ENCODE results near the gene SYT4. TPM values are rescaled to one million over a fixed set of nuclear protein-coding genes. Genes with fewer than 3 reads are reported as not detected.
"Not testable (repeated sequence)": the region's sequence is repeated elsewhere in the genome, so short reads cannot be mapped to it uniquely, and the experiment has no call there.

SYT4 gene, protein sequence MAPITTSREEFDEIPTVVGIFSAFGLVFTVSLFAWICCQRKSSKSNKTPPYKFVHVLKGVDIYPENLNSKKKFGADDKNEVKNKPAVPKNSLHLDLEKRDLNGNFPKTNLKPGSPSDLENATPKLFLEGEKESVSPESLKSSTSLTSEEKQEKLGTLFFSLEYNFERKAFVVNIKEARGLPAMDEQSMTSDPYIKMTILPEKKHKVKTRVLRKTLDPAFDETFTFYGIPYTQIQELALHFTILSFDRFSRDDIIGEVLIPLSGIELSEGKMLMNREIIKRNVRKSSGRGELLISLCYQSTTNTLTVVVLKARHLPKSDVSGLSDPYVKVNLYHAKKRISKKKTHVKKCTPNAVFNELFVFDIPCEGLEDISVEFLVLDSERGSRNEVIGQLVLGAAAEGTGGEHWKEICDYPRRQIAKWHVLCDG
- 0.09 TPM for polyA plus RNA-seq (2012; ENCODE audit: low read depth, missing spikeins)

DNA sequence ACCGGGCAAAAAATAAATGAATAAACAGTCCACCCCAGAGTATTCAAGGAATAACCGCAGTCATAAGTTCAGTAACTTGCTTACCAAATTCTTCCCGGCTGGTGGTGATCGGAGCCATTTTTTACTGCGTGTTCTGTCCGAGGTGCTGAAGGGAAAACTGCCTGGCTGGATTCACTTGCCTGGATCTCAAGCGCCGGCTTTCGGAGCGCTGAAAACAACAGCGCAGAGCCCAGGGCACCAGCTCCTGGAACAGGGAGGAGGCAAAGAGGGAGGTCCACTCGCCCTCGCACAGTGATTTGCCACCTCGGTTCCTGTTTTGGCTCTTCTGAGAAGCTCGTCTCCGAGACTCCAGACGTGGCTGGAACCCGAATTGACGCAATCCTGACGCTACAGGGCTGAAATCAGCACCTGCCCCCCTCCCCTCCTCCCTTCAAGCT lies at the start of gene SYT4:
Gene SYT4 (minus strand): TSS at position 327 of the 437 bp plus-strand sequence. CDS start 209 bp downstream, at position 118.
- DNase-seq (ENCODE audit: insufficient read length, low spot score) (no peak), FAIRE-seq (no peak)
- TF ChIP-seq TAF1 (IDR thresholded peaks at IDR 0.05; ENCODE audit: low read depth, low read length) (no peak), POU2F2 (IDR thresholded peaks at IDR 0.05; ENCODE audit: low read depth, low read length) (no peak), PAX5 (IDR thresholded peaks at IDR 0.05; ENCODE audit: insufficient read depth, low read length, severe bottlenecking) (no peak), POLR2A (IDR thresholded peaks at IDR 0.05; ENCODE audit: low read depth, low read length) (no peak), POLR2AphosphoS5 (IDR thresholded peaks at IDR 0.05; ENCODE audit: low read depth, low read length) (no peak)

DNA sequence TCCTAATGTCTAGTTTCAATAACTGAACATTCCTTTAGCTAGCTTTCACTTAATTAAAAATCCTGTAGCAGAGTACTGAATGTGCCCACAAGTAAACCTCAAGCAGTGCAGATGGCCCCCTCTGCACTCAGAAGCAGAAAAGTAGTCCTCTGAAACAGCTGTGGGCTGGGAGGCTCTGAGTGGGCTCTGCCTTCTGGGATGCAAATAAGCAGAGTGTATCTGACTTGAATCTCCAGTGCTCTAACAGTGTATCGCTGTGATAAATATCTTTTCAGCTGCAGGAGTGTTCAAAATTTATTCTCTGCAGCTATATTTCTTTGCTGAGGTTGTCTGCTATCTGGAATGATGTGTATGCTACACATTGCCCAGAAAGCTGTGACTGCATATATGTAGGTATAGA lies 44.8 kb upstream of the SYT4 start:
- TF ChIP-seq TAF1 (IDR thresholded peaks at IDR 0.05; ENCODE audit: low read depth, low read length): no peak
- TF ChIP-seq SPI1 (IDR thresholded peaks at IDR 0.05; ENCODE audit: low read depth, low read length): no peak
- TF ChIP-seq POLR2A (IDR thresholded peaks at IDR 0.05; ENCODE audit: low read depth, low read length): no peak
- no peak for TF ChIP-seq POLR2AphosphoS5 (IDR thresholded peaks at IDR 0.05; ENCODE audit: low read depth, low read length)
- no peak for TF ChIP-seq PAX5 (IDR thresholded peaks at IDR 0.05; ENCODE audit: insufficient read depth, low read length, severe bottlenecking)
- no peak for TF ChIP-seq POU2F2 (IDR thresholded peaks at IDR 0.05; ENCODE audit: low read depth, low read length)
- DNase-seq (ENCODE audit: insufficient read length, low spot score) (no peak), FAIRE-seq (no peak)

DNA sequence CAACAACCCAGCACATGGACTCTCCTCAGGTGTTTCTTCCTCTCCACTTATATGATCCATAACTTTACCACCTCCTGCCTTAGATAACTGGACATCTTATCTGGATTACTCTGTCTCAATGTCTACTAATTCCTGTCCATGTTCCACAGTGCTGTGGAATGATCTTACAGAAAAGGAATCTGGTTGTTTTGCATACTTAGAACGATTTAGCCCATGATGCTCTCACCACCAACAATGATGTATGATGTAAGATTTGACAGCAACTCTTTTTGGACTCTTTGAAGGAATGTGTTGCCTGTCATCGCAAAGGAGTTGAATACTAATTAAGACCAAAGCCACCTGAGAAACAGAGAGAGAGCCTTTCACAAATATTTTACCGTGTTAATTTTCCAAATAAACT lies 37.7 kb upstream of the SYT4 start:
- FAIRE-seq (no peak), DNase-seq (ENCODE audit: insufficient read length, low spot score) (no peak)

DNA sequence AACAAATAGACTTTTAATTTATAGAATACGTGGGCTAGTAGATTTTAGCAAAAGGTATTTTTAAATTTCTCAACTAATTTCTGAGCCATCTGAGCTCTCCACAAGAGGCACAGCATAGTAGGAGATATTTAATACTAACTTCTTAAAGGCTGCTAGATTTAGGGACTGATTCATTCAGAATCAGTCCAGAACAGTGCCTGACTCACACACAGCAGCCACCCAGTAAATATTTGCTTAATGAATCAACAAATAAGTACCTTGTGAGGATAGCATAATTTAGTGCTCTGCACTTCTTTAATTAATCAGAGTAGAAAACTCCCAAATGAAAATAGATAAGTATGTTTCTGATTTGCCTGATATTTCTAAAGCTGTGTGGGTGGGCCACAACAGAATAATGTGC lies 35.6 kb upstream of the SYT4 start:
- TF ChIP-seq POU2F2 (IDR thresholded peaks at IDR 0.05; ENCODE audit: low read depth, low read length) (no peak), POLR2A (IDR thresholded peaks at IDR 0.05; ENCODE audit: low read depth, low read length) (no peak), TAF1 (IDR thresholded peaks at IDR 0.05; ENCODE audit: low read depth, low read length) (no peak), SPI1 (IDR thresholded peaks at IDR 0.05; ENCODE audit: low read depth, low read length) (no peak), POLR2AphosphoS5 (IDR thresholded peaks at IDR 0.05; ENCODE audit: low read depth, low read length) (no peak), PAX5 (IDR thresholded peaks at IDR 0.05; ENCODE audit: insufficient read depth, low read length, severe bottlenecking) (no peak)
- DNase-seq (ENCODE audit: insufficient read length, low spot score): no peak
- FAIRE-seq: no peak

More for the DNA sequence above, 37.7 kb upstream of the SYT4 start:
- TF ChIP-seq SPI1 (IDR thresholded peaks at IDR 0.05; ENCODE audit: low read depth, low read length): no peak
- TF ChIP-seq POU2F2 (IDR thresholded peaks at IDR 0.05; ENCODE audit: low read depth, low read length): no peak
- no peak for TF ChIP-seq POLR2A (IDR thresholded peaks at IDR 0.05; ENCODE audit: low read depth, low read length)
- TF ChIP-seq POLR2AphosphoS5 (IDR thresholded peaks at IDR 0.05; ENCODE audit: low read depth, low read length): no peak
- no peak for TF ChIP-seq PAX5 (IDR thresholded peaks at IDR 0.05; ENCODE audit: insufficient read depth, low read length, severe bottlenecking)
- TF ChIP-seq TAF1 (IDR thresholded peaks at IDR 0.05; ENCODE audit: low read depth, low read length): no peak

DNA sequence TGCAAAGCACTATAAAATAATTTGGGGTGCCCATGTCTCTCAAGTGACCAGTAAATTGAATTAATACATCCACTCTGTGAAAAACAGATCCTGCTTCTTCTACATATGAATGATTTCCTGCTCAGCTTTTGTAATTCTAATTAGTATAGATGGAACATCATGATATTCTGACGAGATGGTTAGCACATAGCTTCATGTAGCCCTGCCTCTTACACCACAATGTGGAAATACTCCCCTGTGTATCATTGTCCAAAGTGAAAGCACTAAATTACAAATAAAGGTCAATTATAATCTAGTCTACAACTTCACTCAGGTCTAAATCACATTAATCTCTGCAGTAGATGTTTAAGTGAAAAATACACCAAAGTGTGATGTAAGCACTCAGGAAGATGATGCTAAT lies 32.9 kb upstream of the SYT4 start:
- no peak for DNase-seq (ENCODE audit: insufficient read length, low spot score)
- TF ChIP-seq TAF1 (IDR thresholded peaks at IDR 0.05; ENCODE audit: low read depth, low read length) (no peak), POU2F2 (IDR thresholded peaks at IDR 0.05; ENCODE audit: low read depth, low read length) (no peak)
- FAIRE-seq: no peak

DNA sequence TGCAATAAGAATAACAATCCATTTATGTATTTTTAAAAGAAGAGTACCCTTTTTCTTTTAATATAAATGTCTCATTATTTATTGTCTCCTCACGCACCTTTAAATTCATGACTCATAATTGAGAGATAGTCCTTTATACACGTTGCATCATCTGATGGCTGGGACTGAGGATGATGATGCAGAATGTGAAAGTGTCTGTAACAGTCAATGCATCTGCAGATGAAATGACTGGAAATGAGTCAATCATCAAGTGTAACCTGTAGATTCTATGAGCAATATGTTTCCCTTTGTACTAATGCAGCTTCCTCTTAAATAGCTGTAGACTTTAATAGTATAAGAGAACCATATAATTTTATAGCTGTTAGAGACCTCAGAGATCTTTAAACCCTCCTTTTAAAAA lies 26.1 kb upstream of the SYT4 start:
- DNase-seq (ENCODE audit: insufficient read length, low spot score) (no peak), FAIRE-seq (no peak)
- no peak for TF ChIP-seq PAX5 (IDR thresholded peaks at IDR 0.05; ENCODE audit: insufficient read depth, low read length, severe bottlenecking)
- TF ChIP-seq POLR2AphosphoS5 (IDR thresholded peaks at IDR 0.05; ENCODE audit: low read depth, low read length): no peak
- TF ChIP-seq POU2F2 (IDR thresholded peaks at IDR 0.05; ENCODE audit: low read depth, low read length): no peak
- TF ChIP-seq TAF1 (IDR thresholded peaks at IDR 0.05; ENCODE audit: low read depth, low read length): no peak
- no peak for TF ChIP-seq POLR2A (IDR thresholded peaks at IDR 0.05; ENCODE audit: low read depth, low read length)
- TF ChIP-seq SPI1 (IDR thresholded peaks at IDR 0.05; ENCODE audit: low read depth, low read length): no peak

DNA sequence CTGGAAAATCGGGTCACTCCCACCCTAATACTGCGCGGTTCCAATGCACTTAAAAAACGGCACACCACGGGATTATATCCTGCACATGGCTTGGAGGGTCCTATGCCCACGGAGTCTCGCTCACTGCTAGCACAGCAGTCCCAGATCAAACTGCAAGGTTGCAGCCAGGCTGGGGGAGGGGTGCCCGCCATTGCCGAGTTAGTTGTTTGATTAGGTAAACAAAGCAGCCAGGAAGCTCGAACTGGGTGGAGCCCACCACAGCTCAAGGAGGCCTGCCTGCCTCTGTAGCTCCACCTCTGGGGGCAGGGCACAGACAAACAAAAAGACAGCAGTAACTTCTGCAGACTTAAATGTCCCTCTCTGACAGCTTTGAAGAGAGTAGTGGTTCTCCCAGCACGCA lies 8.9 kb upstream of the SYT4 start:
- not testable (repeated sequence) for DNase-seq (ENCODE audit: insufficient read length, low spot score); FAIRE-seq

DNA sequence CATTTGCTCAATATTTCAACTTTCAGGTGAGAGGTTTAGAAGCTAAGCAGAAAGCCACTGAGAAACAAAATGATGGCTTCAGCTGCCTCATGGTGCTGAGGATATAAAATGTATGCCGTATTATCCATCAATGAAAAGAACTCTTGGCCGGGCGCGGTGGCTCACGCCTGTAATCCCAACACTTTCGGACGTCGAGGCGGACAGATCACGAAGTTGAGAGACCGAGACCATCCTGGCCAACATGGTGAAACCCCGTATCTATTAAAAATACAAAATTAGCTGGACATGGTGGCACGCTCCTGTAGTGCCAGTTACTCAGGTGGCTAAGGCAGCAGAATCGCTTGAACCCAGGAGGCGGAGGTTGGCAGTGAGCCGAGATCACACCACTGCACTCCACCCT lies 6.0 kb upstream of the SYT4 start:
- TF ChIP-seq POU2F2 (IDR thresholded peaks at IDR 0.05; ENCODE audit: low read depth, low read length) (no peak), SPI1 (IDR thresholded peaks at IDR 0.05; ENCODE audit: low read depth, low read length) (no peak), POLR2AphosphoS5 (IDR thresholded peaks at IDR 0.05; ENCODE audit: low read depth, low read length) (no peak), POLR2A (IDR thresholded peaks at IDR 0.05; ENCODE audit: low read depth, low read length) (no peak), TAF1 (IDR thresholded peaks at IDR 0.05; ENCODE audit: low read depth, low read length) (no peak), PAX5 (IDR thresholded peaks at IDR 0.05; ENCODE audit: insufficient read depth, low read length, severe bottlenecking) (no peak)
- DNase-seq (ENCODE audit: insufficient read length, low spot score) (no peak), FAIRE-seq (no peak)

DNA sequence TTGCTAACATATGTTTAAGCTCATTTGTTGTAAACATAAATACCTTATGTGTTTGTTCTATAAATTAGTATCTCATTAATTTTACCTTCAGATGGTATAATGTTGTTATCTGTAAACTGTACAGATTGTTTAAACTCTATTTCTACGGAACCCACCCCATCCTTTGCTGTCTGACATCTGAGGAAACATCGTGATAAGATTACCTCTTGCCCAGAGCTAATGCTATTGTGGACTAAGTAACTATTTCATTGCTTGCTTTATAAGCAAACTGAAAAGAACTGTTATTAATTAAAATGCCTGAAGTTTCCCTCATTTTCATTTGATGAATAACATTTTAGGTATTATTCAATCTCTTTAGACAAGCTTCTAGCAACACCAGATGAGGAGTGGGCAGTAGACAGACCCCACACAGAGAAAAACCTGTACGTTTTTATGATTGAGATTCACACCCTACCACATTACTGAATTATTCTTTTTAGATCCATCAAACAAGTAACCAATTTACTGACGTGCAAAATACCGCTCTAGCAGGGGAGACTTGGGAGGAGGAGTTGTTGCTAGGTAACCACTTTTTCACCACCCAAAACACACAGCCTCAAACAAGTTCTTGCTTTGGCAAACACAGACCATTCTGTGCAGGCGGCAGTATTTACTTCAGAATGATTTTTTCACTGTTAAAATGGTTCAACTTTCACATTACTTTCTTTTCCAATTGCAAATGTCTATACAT lies 1.9 kb upstream of the SYT4 start:
- no peak for DNase-seq (ENCODE audit: insufficient read length, low spot score)
- FAIRE-seq: no peak
- no peak for TF ChIP-seq PAX5 (IDR thresholded peaks at IDR 0.05; ENCODE audit: insufficient read depth, low read length, severe bottlenecking)
- TF ChIP-seq POLR2AphosphoS5 (IDR thresholded peaks at IDR 0.05; ENCODE audit: low read depth, low read length): no peak
- TF ChIP-seq POLR2A (IDR thresholded peaks at IDR 0.05; ENCODE audit: low read depth, low read length): no peak
- TF ChIP-seq TAF1 (IDR thresholded peaks at IDR 0.05; ENCODE audit: low read depth, low read length): no peak
- TF ChIP-seq SPI1 (IDR thresholded peaks at IDR 0.05; ENCODE audit: low read depth, low read length): no peak
- no peak for TF ChIP-seq POU2F2 (IDR thresholded peaks at IDR 0.05; ENCODE audit: low read depth, low read length)
